K562 (cell line): ENCODE data around the gene OPN1LW. TPM values are rescaled to one million over a fixed set of nuclear protein-coding genes. Genes with fewer than 3 reads are reported as not detected.

ENCODE experiments used
- ATAC-seq: fragments of 200-7000 bp; cut with Tn5 transposase; 3 replicates; pipeline ENCODE4 v1.9.1; 2020; ENCODE audit warnings: moderate library complexity
- BruUV-seq: library from RNA; stranded (reverse); fragments of 400-500 nt; replicated peaks from 2 replicates; lab custom pipeline; 2021; lab: Mats Ljungman, UMichigan
- CTCF ChIA-PET: fragments of 300-600 bp; formaldehyde crosslinking; extraction: SDS; loops from one replicate; lab custom pipeline; 2021; ENCODE audit warnings: low intra/inter-chr PET ratio; lab: Yijun Ruan, JAX
- POLR2A ChIA-PET: fragments of 300-600, 350-650 bp; sonication (Branson Sonifier 250); formaldehyde crosslinking; extraction: SDS; loops from one replicate; lab custom pipeline; 2021; ENCODE audit warnings: antibody characterized with exemption, inconsistent platforms; lab: Yijun Ruan, JAX
- DNase-seq, 4 experiments: peaks; one replicate each; pipeline versions ENCODE4 v3.0.0 to v3.0.0-alpha.2; 2011 to 2018; ENCODE audit warnings: low spot score in 3 of 4, mixed read lengths in 3 of 4; ENCODE audit errors: extremely low read depth in 1 of 4
- FAIRE-seq: peaks from 2 replicates; lab custom pipeline; 2011; peaks lifted over from hg19 to GRCh38; lab: Jason Lieb, UNC
- H2AFZ ChIP-seq: 2 replicates; pipeline ENCODE4 v1.6.0; 2011; ENCODE audit warnings: low read depth, low read length, control low read depth, inconsistent platforms
- H3K27ac ChIP-seq: fragments of 200-600 bp; 3 replicates; pipeline ENCODE4 v1.8.0; 2011; ENCODE audit warnings: low read depth, mild to moderate bottlenecking, control low read depth, inconsistent platforms, low read length, moderate library complexity, mixed read lengths; ENCODE audit errors: extremely low read depth
- H3K27me3 ChIP-seq, 2 experiments: fragments of 300-600 bp in 1 of 2; 2 replicates in 1 of 2; 3 replicates in 1 of 2; pipeline versions ENCODE4 v1.6.0 to v1.8.0; 2011; ENCODE audit warnings: inconsistent platforms in 2 of 2, low read length in 2 of 2, mild to moderate bottlenecking in 1 of 2, mixed read lengths in 1 of 2, moderate library complexity in 1 of 2; ENCODE audit not compliant: control insufficient read depth in 2 of 2, insufficient read depth in 2 of 2
- H3K36me3 ChIP-seq: fragments of 300-600 bp; 3 replicates; pipeline ENCODE4 v1.8.0; 2011; ENCODE audit warnings: mild to moderate bottlenecking, low read length, inconsistent platforms; ENCODE audit not compliant: control insufficient read depth, insufficient read depth
- H3K4me1 ChIP-seq, 2 experiments: fragments of 200-600 bp in 1 of 2; replicated peaks in 1 of 2; 2 replicates in 1 of 2; 3 replicates in 1 of 2; pipeline versions ENCODE4 v1.5.1 to v1.8.0; 2011; ENCODE audit warnings: inconsistent platforms in 2 of 2, low read length in 2 of 2, mild to moderate bottlenecking in 1 of 2, mixed read lengths in 1 of 2, moderate library complexity in 1 of 2; ENCODE audit not compliant: control insufficient read depth in 2 of 2, insufficient read depth in 2 of 2
- H3K4me2 ChIP-seq: 2 replicates; pipeline ENCODE4 v1.6.1; 2011; ENCODE audit warnings: low read length, control low read depth, inconsistent platforms, mixed read lengths; ENCODE audit not compliant: insufficient read depth
- H3K4me3 ChIP-seq: fragments of 200-600 bp; sonication (generic), shearing (Covaris generic); 2 replicates; pipeline ENCODE4 v1.5.1; 2016; ENCODE audit warnings: control low read depth, inconsistent platforms
- H3K79me2 ChIP-seq: fragments of 200-600 bp; 3 replicates; pipeline ENCODE4 v1.8.0; 2011; ENCODE audit warnings: low read length, inconsistent platforms; ENCODE audit not compliant: control insufficient read depth, insufficient read depth
- H3K9ac ChIP-seq, 2 experiments: 2 replicates each; pipeline versions ENCODE4 v1.6.0 to v1.6.1; 2011; ENCODE audit warnings: low read depth in 2 of 2, low read length in 2 of 2, control low read depth in 1 of 2, inconsistent platforms in 1 of 2, mild to moderate bottlenecking in 1 of 2, mixed read lengths in 1 of 2; ENCODE audit not compliant: insufficient read depth in 1 of 2
- H3K9me1 ChIP-seq: one replicate; pipeline ENCODE4 v1.6.0; 2011; ENCODE audit warnings: inconsistent platforms, mild to moderate bottlenecking, low read length, moderate library complexity; ENCODE audit not compliant: control insufficient read depth, insufficient read depth
- H3K9me3 ChIP-seq: replicated peaks from 2 replicates; pipeline ENCODE4 v1.5.1; 2011; ENCODE audit warnings: low read depth, low read length, inconsistent platforms; ENCODE audit not compliant: control insufficient read depth, insufficient read depth
- H4K20me1 ChIP-seq: replicated peaks from 2 replicates; pipeline ENCODE4 v1.6.1; 2011; ENCODE audit warnings: low read length, inconsistent platforms, mixed read lengths; ENCODE audit not compliant: control insufficient read depth, insufficient read depth
- CBX8 ChIP-seq: fragments of 200-600 bp; sonication (generic); IDR thresholded peaks from 2 replicates; pipeline ENCODE4 v1.6.1; 2012; ENCODE audit warnings: borderline replicate concordance, mixed run types, low read depth, mild to moderate bottlenecking, moderate library complexity, mixed read lengths, low read length, control low read depth, inconsistent platforms; ENCODE audit not compliant: poor library complexity, severe bottlenecking; ENCODE audit errors: extremely low read depth
- EHMT2 ChIP-seq: fragments of 450-650 bp; IDR thresholded peaks from 2 replicates; pipeline ENCODE4 v1.6.1; 2018; ENCODE audit warnings: antibody characterized with exemption
- POLR2G ChIP-seq: fragments of 200-400 bp; formaldehyde crosslinking; IDR thresholded peaks from 2 replicates; pipeline ENCODE4 v1.6.1; 2017; ENCODE audit warnings: low read depth, mild to moderate bottlenecking, antibody characterized with exemption, low read length, moderate library complexity
- POU5F1 ChIP-seq: fragments of 150-350 bp; IDR thresholded peaks from 2 replicates; pipeline ENCODE4 v1.6.1; 2014; ENCODE audit warnings: borderline replicate concordance, low read length, low read depth, mild to moderate bottlenecking; ENCODE audit not compliant: partially characterized antibody
- ZNF668 ChIP-seq: fragments of 250-450 bp; sonication (Bioruptor Pico); IDR thresholded peaks from 2 replicates; pipeline ENCODE4 v1.8.0; 2022; ENCODE audit warnings: mild to moderate bottlenecking, inconsistent platforms
- WGBS: fragments of 100-300 bp; shearing (Covaris generic); methylation state at CpG from one replicate; pipeline ENCODE4 v1.1.6; 2016; ENCODE audit warnings: low coverage, mixed read lengths; ENCODE audit not compliant: insufficient coverage; ENCODE audit errors: missing lambda C conversion rate; 5-methylcytosine and 5-hydroxymethylcytosine counted together
- in situ Hi-C: fragments of 300-500 bp; cut with MboI; formaldehyde crosslinking; loops from 4 replicates; pipeline ENCODE4 v1.15.0; 2018; ENCODE audit warnings: inconsistent platforms, mixed read lengths
- intact Hi-C: fragments of 100-400 bp; cut with micrococcal nuclease; formaldehyde crosslinking; loops from 2 replicates; pipeline ENCODE4 v1.14.2; 2022
- polyA plus RNA-seq, 8 experiments: library from polyadenylated mRNA; depleted of rRNA in 4 of 8; stranded (reverse) in 5 of 8; unstranded in 3 of 8; fragments of >200 nt; fragmentation: Nextera tagmentation in 2 of 8; fragmentation: Illumina TruSeq in 1 of 8; extraction: Ambion mirVana in 2 of 8; extraction: Trizol in 1 of 8; gene quantifications; 2 replicates each; pipeline versions ENCODE4 v1.2.1 to v1.2.3, GENCODE V29; 2011 to 2014; ENCODE audit warnings: inconsistent platforms in 1 of 8, missing spikeins in 1 of 8
- total RNA-seq, 7 experiments: library from RNA; depleted of rRNA in 6 of 7; stranded (reverse); fragments of >200 nt in 6 of 7; fragmentation: Illumina TruSeq in 2 of 7; extraction: Trizol in 2 of 7; gene quantifications; 2 replicates each; pipeline versions ENCODE4 v1.2.1 to v1.2.3, GENCODE V29; 2011 to 2021; ENCODE audit warnings: low replicate concordance in 1 of 7
- TF ChIP-seq, protein P1 (sequence below): fragments of 250-450 bp; sonication (Bioruptor Pico); IDR thresholded peaks from 2 replicates; pipeline ENCODE4 v1.8.0; 2021; ENCODE audit warnings: borderline replicate concordance, mild to moderate bottlenecking, moderate library complexity; ENCODE audit not compliant: poor library complexity, severe bottlenecking
- TF ChIP-seq, protein P2 (sequence below): fragments of 250-450 bp; sonication (Bioruptor Pico); IDR thresholded peaks from 2 replicates; pipeline ENCODE4 v1.4.0; 2020; ENCODE audit warnings: borderline replicate concordance

OPN1LW gene
- total and polyA plus RNA-seq, 9 of the 15 experiments (the other 6 are each of a cell fraction or from before 2014, with no cell fraction given) = 0.04 TPM; not detected in 8

GRCh38 chrX:154116426-154117211, 27.4 kb upstream of the OPN1LW start:
- Histone ChIP-seq H3K4me2 (no peak overlapping the region), H3K36me3 (no peaks in the 10 kb centered on the region), H3K9me3 (no peaks in the 10 kb centered on the region), H3K9ac (peak overlapping the region in 1 of 2 experiments; percentile 64; a peak in 2 of 4 replicates), H3K27me3 (no peaks in the 10 kb centered on the region), H3K79me2 (no peaks in the 10 kb centered on the region), H3K9me1 (no peaks in the 10 kb centered on the region), H3K4me3 (no peak overlapping the region), H3K27ac (no peak overlapping the region), H2AFZ (peak overlapping the region; percentile 62; the same call in 1 of the 2 replicates), H4K20me1 (no peaks in the 10 kb centered on the region), H3K4me1 (peaks cover 0 to 4% of the 10 kb centered on the region in 2 experiments; a peak in 4 of 5 replicates)
- intact Hi-C loops (no loop called here), in situ Hi-C loops (no loop called here)
- POLR2A ChIA-PET = interaction anchor here (1.2 kb wide), 1 partner anchor 10 kb away, joined by 3 read pairs; no protein-coding TSS in a partner anchor
- BruUV-seq = no TSS peak
- DNase-seq = no peak
- WGBS = 61% methylated on average over 13 of the region's 19 CpGs
- FAIRE-seq = no peak
- TF ChIP-seq ZNF668 (CRISPR knock-in tag) (no peak), POU5F1 (no peak), EHMT2 (no peak), CBX8 (no peak), POLR2G (no peak)
- TF ChIP-seq, protein P1, sequence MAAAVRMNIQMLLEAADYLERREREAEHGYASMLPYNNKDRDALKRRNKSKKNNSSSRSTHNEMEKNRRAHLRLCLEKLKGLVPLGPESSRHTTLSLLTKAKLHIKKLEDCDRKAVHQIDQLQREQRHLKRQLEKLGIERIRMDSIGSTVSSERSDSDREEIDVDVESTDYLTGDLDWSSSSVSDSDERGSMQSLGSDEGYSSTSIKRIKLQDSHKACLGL (CRISPR knock-in tag) = no peak
- TF ChIP-seq, protein P2, sequence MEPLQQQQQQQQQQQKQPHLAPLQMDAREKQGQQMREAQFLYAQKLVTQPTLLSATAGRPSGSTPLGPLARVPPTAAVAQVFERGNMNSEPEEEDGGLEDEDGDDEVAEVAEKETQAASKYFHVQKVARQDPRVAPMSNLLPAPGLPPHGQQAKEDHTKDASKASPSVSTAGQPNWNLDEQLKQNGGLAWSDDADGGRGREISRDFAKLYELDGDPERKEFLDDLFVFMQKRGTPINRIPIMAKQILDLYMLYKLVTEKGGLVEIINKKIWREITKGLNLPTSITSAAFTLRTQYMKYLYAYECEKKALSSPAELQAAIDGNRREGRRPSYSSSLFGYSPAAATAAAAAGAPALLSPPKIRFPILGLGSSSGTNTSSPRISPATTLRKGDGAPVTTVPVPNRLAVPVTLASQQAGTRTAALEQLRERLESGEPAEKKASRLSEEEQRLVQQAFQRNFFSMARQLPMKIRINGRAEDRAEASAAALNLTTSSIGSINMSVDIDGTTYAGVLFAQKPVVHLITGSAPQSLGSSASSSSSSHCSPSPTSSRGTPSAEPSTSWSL = no peak
- ATAC-seq = peak; percentile 29; the same call in 2 of the 3 replicates
- CTCF ChIA-PET = no interaction called here
